Thymus (tissue), 11 donors: ENCODE measurements around the gene GCN1. TPM values are rescaled to one million over a fixed set of nuclear protein-coding genes. Genes with fewer than 3 reads are reported as not detected.

Experiments used
- DNase-seq, 9 donors: peaks; one replicate each; pipeline ENCODE4 v3.0.0-alpha.2; 2013; ENCODE audit warnings: low spot score in 9 of 9, low read depth in 6 of 9, missing footprints in 1 of 9
- H3K27ac ChIP-seq, 2 donors: one replicate each; pipeline ENCODE4 v1.5.1; 2013; ENCODE audit warnings: control low read depth in 1 of 2, low read depth in 1 of 2, low read length in 1 of 2, mild to moderate bottlenecking in 1 of 2, moderate library complexity in 1 of 2
- H3K27me3 ChIP-seq, 2 donors: one replicate each; pipeline ENCODE4 v1.5.1; 2013; ENCODE audit warnings: low read length in 1 of 2; ENCODE audit not compliant: control insufficient read depth in 2 of 2, insufficient read depth in 1 of 2
- H3K36me3 ChIP-seq, 2 donors: one replicate each; pipeline ENCODE4 v1.5.1; 2013; ENCODE audit warnings: low read length in 1 of 2, mild to moderate bottlenecking in 1 of 2, moderate library complexity in 1 of 2; ENCODE audit not compliant: control insufficient read depth in 2 of 2, insufficient read depth in 2 of 2
- H3K4me1 ChIP-seq, 2 donors: one replicate each; pipeline ENCODE4 v1.5.1; 2013; ENCODE audit warnings: low read length in 2 of 2; ENCODE audit not compliant: control insufficient read depth in 2 of 2, insufficient read depth in 2 of 2
- H3K4me3 ChIP-seq, 2 donors: one replicate each; pipeline ENCODE4 v1.5.1; 2013; ENCODE audit warnings: low read length in 2 of 2, control low read depth in 1 of 2, mild to moderate bottlenecking in 1 of 2
- H3K9me3 ChIP-seq, 2 donors: one replicate each; pipeline ENCODE4 v1.5.1; 2013; ENCODE audit warnings: low read length in 1 of 2, mild to moderate bottlenecking in 1 of 2; ENCODE audit not compliant: control insufficient read depth in 2 of 2, insufficient read depth in 1 of 2
- WGBS: extraction: QIAGEN DNeasy Blood & Tissue Kit; methylation state at CpG from one replicate; pipeline ENCODE4 v1.1.7; 2013; 5-methylcytosine and 5-hydroxymethylcytosine counted together
- polyA plus RNA-seq: library from polyadenylated mRNA; stranded (reverse); fragments of 200-250 nt; gene quantifications from one replicate; pipeline ENCODE4 v1.2.3, GENCODE V29; 2013
- total RNA-seq: library from RNA; stranded (reverse); fragments of 120-200 nt; gene quantifications from one replicate; pipeline ENCODE4 v1.2.4, GENCODE V29; 2013
- donor health status: healthy.

Gene GCN1
- total and polyA plus RNA-seq, 2 donors, result 22.4 to 34.5 TPM

GRCh38 chr12:120159509-120160237, 34.8 kb downstream of the GCN1 start:
- no peaks in the 10 kb centered on the region for H3K4me1 ChIP-seq
- H3K27ac ChIP-seq, result no peak overlapping the region
- WGBS, result 97% methylated on average over 12 of the region's 12 CpGs
- H3K27me3 ChIP-seq, result no peaks in the 10 kb centered on the region
- no peaks in the 10 kb centered on the region for H3K9me3 ChIP-seq
- DNase-seq, result no peak
- no peak overlapping the region for H3K4me3 ChIP-seq
- peaks cover 92 to 96% of the 10 kb centered on the region in 2 donors for H3K36me3 ChIP-seq

GRCh38 chr12:120158351-120158750, 36.2 kb downstream of the GCN1 start:
- Histone ChIP-seq H3K4me1 (no peaks in the 10 kb centered on the region), H3K36me3 (peaks cover 92 to 96% of the 10 kb centered on the region in 2 donors), H3K27me3 (no peaks in the 10 kb centered on the region), H3K9me3 (no peaks in the 10 kb centered on the region), H3K4me3 (no peak overlapping the region), H3K27ac (no peak overlapping the region)
- no peak for DNase-seq
- 98% methylated on average over 10 of the region's 10 CpGs for WGBS

DNA sequence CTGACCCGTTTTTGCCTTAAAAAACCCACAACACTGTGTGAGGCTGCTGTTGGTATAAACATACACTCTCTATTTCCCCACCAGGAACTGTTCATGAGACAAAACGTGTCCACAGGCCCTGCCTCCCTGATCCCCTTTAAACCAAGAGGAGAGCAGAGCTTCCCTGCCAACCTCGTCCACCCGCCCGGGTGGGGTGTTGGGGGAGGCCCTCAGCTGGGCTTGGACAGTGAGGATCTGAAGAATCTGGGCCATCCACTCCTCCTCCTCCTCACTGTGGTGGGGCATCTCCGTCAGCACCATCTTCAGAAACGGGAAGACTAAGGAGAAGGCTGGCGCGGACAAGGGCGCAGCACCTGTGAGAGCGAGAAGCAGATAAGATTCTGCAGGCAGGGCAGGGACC, 36.8 kb downstream of the GCN1 start:
- H3K36me3 ChIP-seq, result peaks cover 91 to 96% of the 10 kb centered on the region in 2 donors
- H3K4me1 ChIP-seq, result no peaks in the 10 kb centered on the region
- no peaks in the 10 kb centered on the region for H3K27me3 ChIP-seq
- H3K27ac ChIP-seq, result no peak overlapping the region
- no peak for DNase-seq
- WGBS, result 98% methylated on average over 11 of the region's 11 CpGs
- no peaks in the 10 kb centered on the region for H3K9me3 ChIP-seq
- H3K4me3 ChIP-seq, result no peak overlapping the region

GRCh38 chr12:120156315-120157259, 37.9 kb downstream of the GCN1 start:
- 97% methylated on average over 22 of the region's 22 CpGs for WGBS
- H3K27me3 ChIP-seq, result no peaks in the 10 kb centered on the region

DNA sequence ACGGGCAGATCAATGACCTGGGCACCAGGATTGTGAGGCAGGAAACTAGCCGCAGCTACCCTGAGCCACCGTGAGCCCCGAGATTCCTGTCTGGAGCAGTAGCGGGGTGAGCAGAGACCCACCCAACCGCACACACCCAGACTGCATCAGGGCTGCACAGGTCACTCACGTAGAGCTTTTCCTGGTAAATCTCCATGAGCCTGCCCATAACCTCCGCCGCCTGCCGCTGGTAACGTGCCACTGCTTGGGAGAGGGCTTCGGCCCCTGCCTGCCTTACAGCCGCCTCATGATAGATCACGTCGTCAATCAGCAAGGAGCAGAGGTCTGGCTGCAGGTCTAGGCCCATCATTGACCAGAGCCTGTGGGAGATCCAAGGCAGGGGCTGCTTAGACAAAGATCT, 39.4 kb downstream of the GCN1 start:
- H3K36me3 ChIP-seq, result peaks cover 83% of the 10 kb centered on the region in 2 donors
- DNase-seq, result no peak
- H3K9me3 ChIP-seq, result no peaks in the 10 kb centered on the region
- H3K4me1 ChIP-seq, result no peaks in the 10 kb centered on the region
- no peaks in the 10 kb centered on the region for H3K27me3 ChIP-seq
- no peak overlapping the region for H3K4me3 ChIP-seq
- no peak overlapping the region for H3K27ac ChIP-seq
- over 99% methylated on average over 15 of the region's 15 CpGs for WGBS

More at GRCh38 chr12:120156315-120157259, 37.9 kb downstream of the GCN1 start:
- Histone ChIP-seq H3K9me3 (no peaks in the 10 kb centered on the region), H3K4me1 (no peaks in the 10 kb centered on the region), H3K27ac (no peak overlapping the region), H3K36me3 (peaks cover 85 to 90% of the 10 kb centered on the region in 2 donors), H3K4me3 (no peak overlapping the region)
- DNase-seq, result no peak

DNA sequence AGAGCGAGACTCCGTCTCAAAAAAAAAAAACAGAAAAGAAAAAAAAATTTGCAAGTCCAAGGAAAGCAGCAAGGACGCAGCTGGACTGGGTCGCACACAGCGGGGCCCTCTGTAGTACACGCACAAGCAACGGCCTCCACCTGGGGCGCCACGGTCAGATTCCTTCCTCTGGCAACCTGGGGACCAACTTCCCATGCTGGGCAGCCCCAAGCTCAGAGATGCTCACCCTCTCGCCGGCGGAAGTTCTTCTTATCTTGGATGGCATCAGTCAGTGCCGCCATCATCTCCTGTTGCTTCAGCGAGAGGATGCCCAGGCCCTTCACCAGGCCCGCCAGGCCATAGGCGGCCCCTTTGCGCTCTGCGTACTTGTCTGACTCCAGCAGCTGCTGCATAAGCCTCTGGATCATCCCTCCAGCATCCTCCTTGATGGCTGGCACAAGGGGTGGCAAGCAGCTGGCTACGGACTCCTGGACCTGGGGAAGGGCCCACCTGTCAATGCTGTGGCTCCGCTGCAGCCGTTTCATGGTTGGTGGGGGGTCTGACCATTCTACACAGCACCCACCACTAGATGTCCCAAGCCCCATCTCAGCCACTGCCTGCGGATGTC, 43.5 kb downstream of the GCN1 start:
- Histone ChIP-seq H3K27me3 (no peaks in the 10 kb centered on the region), H3K27ac (no peak overlapping the region), H3K4me1 (no peaks in the 10 kb centered on the region), H3K9me3 (no peaks in the 10 kb centered on the region), H3K36me3 (peaks cover 84 to 87% of the 10 kb centered on the region in 2 donors), H3K4me3 (no peak overlapping the region)
- WGBS, result 97% methylated on average over 22 of the region's 22 CpGs
- DNase-seq, result no peak

DNA sequence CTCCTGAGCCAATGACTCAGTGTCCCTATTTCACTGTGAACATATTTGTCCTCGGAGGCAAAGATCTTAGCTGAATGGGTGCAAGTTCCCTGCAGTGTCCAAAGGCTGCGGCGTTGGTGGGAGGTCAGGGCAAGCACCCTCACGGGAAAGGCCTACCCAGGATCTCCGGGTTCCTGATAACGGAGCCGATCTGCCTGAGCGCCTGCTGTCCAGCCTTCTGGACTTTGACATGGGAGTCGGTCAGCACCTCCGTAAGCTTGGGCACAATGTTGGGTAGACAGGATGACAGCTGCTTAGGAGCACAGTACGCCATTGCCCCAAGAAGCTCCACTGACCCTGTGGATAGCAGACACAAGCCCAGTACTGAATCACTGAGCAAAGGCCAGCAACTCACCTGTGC, 46.5 kb downstream of the GCN1 start:
- WGBS, result 98% methylated on average over 11 of the region's 11 CpGs
- H3K4me1 ChIP-seq, result no peaks in the 10 kb centered on the region
- peaks cover 79 to 86% of the 10 kb centered on the region in 2 donors for H3K36me3 ChIP-seq
- DNase-seq, result no peak
- no peaks in the 10 kb centered on the region for H3K9me3 ChIP-seq
- no peak overlapping the region for H3K27ac ChIP-seq
- H3K4me3 ChIP-seq, result no peak overlapping the region
- H3K27me3 ChIP-seq, result no peaks in the 10 kb centered on the region

DNA sequence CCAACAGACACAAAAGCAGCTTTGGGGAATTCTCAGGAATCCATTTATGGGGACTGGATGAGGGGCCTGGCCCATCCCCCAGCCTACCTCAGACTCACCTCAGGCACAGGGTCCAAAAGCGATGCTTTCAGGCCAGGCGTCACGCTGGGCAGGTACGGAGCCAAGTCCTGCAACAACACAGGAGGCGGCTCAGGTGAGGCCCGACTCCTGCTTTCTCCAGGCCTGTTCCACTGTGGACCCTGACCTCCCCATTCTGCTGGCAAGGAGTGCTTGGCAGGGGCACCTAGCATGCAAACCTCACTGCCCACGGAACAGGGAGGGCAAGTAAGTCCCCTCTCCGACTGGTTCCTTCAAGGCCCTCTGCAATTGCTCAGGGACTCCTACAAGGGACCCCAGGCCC, 49.4 kb downstream of the GCN1 start:
- Histone ChIP-seq H3K4me1 (no peaks in the 10 kb centered on the region), H3K36me3 (peaks cover 87 to 97% of the 10 kb centered on the region in 2 donors), H3K27me3 (no peaks in the 10 kb centered on the region), H3K27ac (no peak overlapping the region), H3K4me3 (no peak overlapping the region), H3K9me3 (no peaks in the 10 kb centered on the region)
- DNase-seq, result no peak
- WGBS, result 99% methylated on average over 8 of the region's 8 CpGs

GRCh38 chr12:120144215-120144614, 50.3 kb downstream of the GCN1 start:
- DNase-seq, result no peak

More at GRCh38 chr12:120144215-120144614, 50.3 kb downstream of the GCN1 start:
- Histone ChIP-seq H3K27ac (no peak overlapping the region), H3K4me1 (no peaks in the 10 kb centered on the region), H3K4me3 (no peak overlapping the region), H3K9me3 (no peaks in the 10 kb centered on the region), H3K36me3 (peaks cover 87 to 97% of the 10 kb centered on the region in 2 donors), H3K27me3 (no peaks in the 10 kb centered on the region)
- WGBS, result over 99% methylated on average over 11 of the region's 11 CpGs
